A673 (cell line): Measurements from ENCODE around the gene KNDC1. TPM values are rescaled to one million over a fixed set of nuclear protein-coding genes. Genes with fewer than 3 reads are reported as not detected.

ENCODE experiments used
- BruUV-seq: library from RNA; stranded (reverse); fragments of 400-500 nt; replicated peaks from 2 replicates; lab custom pipeline; 2021; lab: Mats Ljungman, UMichigan
- CTCF ChIA-PET: fragments of 300-600 bp; sonication (Branson Sonifier 250); formaldehyde crosslinking; loops from one replicate; lab custom pipeline; 2022; ENCODE audit warnings: antibody characterized with exemption; lab: Charles Lee
- POLR2A ChIA-PET: fragments of 300-600 bp; sonication (Branson Sonifier 250); formaldehyde crosslinking; loops from one replicate; lab custom pipeline; 2022; ENCODE audit warnings: antibody characterized with exemption; ENCODE audit not compliant: low non-redundant PET; lab: Charles Lee
- DNase-seq: peaks from one replicate; pipeline ENCODE4 v3.0.0-alpha.2; 2015; ENCODE audit warnings: low spot score
- H3K27ac ChIP-seq: fragments of 200-600 bp; sonication (generic); 2 replicates; pipeline ENCODE4 v1.5.1; 2016; ENCODE audit warnings: mixed run types, low read depth, mild to moderate bottlenecking, mixed read lengths, antibody characterized with exemption, low read length; ENCODE audit not compliant: poor library complexity, severe bottlenecking
- H3K27me3 ChIP-seq: fragments of 200-600 bp; sonication (generic); replicated peaks from 2 replicates; pipeline ENCODE4 v1.6.1; 2017; ENCODE audit warnings: mixed run types, low read depth, mild to moderate bottlenecking, mixed read lengths, antibody characterized with exemption, low read length; ENCODE audit not compliant: insufficient read depth, poor library complexity
- H3K36me3 ChIP-seq: fragments of 200-600 bp; sonication (generic); 2 replicates; pipeline ENCODE4 v1.6.1; 2016; ENCODE audit warnings: mixed run types, mild to moderate bottlenecking, mixed read lengths, antibody characterized with exemption, low read length; ENCODE audit not compliant: insufficient read depth, poor library complexity, severe bottlenecking
- H3K4me1 ChIP-seq: fragments of 200-600 bp; sonication (generic); 2 replicates; pipeline ENCODE4 v1.6.1; 2017; ENCODE audit warnings: mixed run types, mild to moderate bottlenecking, mixed read lengths, antibody characterized with exemption, low read length; ENCODE audit not compliant: insufficient read depth, poor library complexity, severe bottlenecking
- H3K4me3 ChIP-seq: fragments of 200-600 bp; sonication (generic); 2 replicates; pipeline ENCODE4 v1.5.1; 2016; ENCODE audit warnings: low read depth, mixed run types, mild to moderate bottlenecking, mixed read lengths, low read length; ENCODE audit not compliant: poor library complexity, severe bottlenecking
- H3K9me3 ChIP-seq: fragments of 200-600 bp; sonication (generic); 2 replicates; pipeline ENCODE4 v1.6.1; 2016; ENCODE audit warnings: mixed run types, low read depth, mild to moderate bottlenecking, mixed read lengths, antibody characterized with exemption, low read length; ENCODE audit not compliant: poor library complexity, severe bottlenecking
- EZH2 ChIP-seq: fragments of 200-600 bp; sonication (generic); IDR thresholded peaks from 2 replicates; pipeline ENCODE4 v1.6.1; 2017; ENCODE audit warnings: borderline replicate concordance, low read depth, mild to moderate bottlenecking, mixed read lengths, antibody characterized with exemption, low read length; ENCODE audit not compliant: poor library complexity, severe bottlenecking
- intact Hi-C: fragments of 100-400 bp; cut with micrococcal nuclease; formaldehyde crosslinking; loops from one replicate; pipeline ENCODE4 v1.10.0; 2022; ENCODE audit not compliant: unreplicated experiment
- total RNA-seq: library from RNA; stranded (reverse); gene quantifications from 2 replicates; pipeline ENCODE4 v1.2.3, GENCODE V29; 2021
- TF ChIP-seq, protein P1 (sequence below): fragments of 300-800, 200-600 bp; sonication (generic); conservative IDR thresholded peaks from 2 replicates; pipeline ENCODE4 v1.5.1; 2017; ENCODE audit warnings: low read depth, mild to moderate bottlenecking, antibody characterized with exemption, low read length, moderate library complexity, mixed read lengths

Gene KNDC1
- total RNA-seq, 1 experiment from 2014 or later: not detected

DNA sequence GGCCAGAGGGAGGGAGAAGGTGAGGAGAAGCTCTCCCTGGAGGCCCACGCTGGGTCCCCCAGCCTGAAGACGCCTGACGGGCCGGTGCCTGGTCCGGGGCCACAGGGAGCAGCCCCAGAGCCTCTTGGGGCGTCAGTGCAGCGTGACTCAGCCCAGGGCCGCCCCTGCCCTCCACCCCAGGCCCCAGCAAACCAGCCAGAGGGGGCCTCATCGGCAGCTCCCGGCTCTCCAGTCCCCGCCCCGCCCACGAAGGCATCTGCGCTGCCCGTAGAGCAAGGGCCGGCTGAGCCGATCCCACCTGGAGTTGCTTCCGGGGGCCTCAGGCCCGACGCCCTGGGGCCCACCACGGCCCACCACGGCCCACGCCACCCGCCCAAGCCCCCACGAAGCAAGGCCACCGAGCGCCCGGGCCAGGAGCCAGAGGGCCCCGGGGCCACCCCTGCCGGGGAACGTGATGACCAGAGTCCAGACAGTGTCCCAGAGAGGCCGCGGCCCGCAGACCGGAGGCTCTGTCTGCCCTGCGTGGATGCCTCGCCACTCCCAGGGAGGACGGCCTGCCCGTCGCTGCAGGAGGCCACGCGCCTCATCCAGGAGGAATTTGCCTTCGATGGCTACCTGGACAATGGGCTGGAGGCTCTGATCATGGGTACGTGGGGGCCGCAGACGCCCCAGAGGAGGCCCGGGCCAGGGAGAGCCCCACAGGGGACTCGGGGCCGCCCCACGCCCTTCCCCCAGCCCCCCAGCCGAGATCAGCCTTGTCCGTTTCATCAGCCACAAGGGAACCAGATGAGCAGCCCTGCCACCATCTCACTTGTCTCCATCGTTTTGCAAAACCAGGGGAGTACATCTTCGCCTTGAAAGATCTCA lies 38.8 kb downstream of the KNDC1 start:
- intact Hi-C loops: no loop called here
- Histone ChIP-seq H3K27me3 (peaks cover 27% of the 10 kb centered on the region), H3K4me1 (no peaks in the 10 kb centered on the region), H3K27ac (no peak overlapping the region), H3K9me3 (no peaks in the 10 kb centered on the region), H3K36me3 (no peaks in the 10 kb centered on the region), H3K4me3 (no peak overlapping the region)
- no TSS peak for BruUV-seq
- no peak for DNase-seq
- TF ChIP-seq EZH2: no peak
- TF ChIP-seq, protein P1, sequence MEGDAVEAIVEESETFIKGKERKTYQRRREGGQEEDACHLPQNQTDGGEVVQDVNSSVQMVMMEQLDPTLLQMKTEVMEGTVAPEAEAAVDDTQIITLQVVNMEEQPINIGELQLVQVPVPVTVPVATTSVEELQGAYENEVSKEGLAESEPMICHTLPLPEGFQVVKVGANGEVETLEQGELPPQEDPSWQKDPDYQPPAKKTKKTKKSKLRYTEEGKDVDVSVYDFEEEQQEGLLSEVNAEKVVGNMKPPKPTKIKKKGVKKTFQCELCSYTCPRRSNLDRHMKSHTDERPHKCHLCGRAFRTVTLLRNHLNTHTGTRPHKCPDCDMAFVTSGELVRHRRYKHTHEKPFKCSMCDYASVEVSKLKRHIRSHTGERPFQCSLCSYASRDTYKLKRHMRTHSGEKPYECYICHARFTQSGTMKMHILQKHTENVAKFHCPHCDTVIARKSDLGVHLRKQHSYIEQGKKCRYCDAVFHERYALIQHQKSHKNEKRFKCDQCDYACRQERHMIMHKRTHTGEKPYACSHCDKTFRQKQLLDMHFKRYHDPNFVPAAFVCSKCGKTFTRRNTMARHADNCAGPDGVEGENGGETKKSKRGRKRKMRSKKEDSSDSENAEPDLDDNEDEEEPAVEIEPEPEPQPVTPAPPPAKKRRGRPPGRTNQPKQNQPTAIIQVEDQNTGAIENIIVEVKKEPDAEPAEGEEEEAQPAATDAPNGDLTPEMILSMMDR: no peak
- POLR2A ChIA-PET: no interaction called here
- CTCF ChIA-PET: no interaction called here

DNA sequence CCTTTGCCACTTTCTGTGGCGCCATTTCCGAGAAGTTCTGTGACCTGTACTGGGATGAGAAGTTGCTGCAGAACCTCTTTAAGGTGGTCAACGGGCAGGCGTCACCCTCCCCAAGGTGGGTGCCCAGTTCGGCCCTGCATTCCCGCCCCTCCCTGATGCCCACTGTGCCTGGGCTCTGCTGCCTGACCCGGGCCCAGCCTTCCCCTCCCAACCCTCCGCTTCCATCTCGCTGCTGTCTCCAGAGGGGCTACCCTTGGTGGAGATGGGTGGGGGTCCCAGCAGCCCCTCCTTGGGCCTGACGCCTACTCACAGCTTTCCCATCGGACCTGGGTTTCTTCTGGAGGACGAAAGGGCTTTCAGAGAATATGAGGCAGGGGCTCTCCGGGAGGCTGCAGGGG lies 39.5 kb downstream of the KNDC1 start:
- Histone ChIP-seq H3K27me3 (peaks cover 27% of the 10 kb centered on the region), H3K27ac (no peak overlapping the region), H3K4me3 (no peak overlapping the region), H3K9me3 (no peaks in the 10 kb centered on the region), H3K36me3 (no peaks in the 10 kb centered on the region), H3K4me1 (no peaks in the 10 kb centered on the region)
- intact Hi-C loops: no loop called here
- BruUV-seq: no TSS peak
- ChIA-PET CTCF (no interaction called here), POLR2A (no interaction called here)
- no peak for DNase-seq
- TF ChIP-seq, protein P1: no peak
- no peak for TF ChIP-seq EZH2

DNA sequence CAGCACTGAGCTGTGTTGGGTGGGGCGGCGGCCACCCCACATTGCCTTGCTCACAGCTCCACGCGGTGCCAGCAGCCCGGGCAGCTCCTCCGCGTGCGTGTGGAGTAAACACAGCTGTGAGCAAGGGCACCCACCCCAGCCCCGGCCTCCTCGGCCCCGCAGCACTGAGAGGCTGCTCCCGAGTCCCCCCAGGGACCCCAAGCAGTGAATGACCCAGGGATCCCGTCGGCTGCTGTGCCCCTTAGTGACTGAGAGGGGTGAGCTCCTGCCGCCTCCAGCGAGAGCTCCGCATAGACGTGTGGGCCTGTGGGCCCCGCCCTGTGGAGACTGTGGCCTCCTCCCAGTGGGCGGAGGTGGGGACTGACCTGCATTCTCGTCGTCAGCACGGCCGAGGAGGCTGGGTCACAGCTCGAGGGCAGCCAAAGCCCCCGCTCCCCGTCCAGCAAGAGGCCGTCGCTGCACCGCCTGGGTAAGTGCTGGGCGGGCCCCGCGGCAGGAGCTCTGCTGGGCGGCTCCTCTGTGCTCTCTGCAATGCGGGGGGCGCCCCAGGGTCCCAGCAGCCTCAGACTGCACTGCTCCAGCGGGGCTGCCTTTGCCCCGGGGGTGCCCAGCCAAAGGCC lies 40.1 kb downstream of the KNDC1 start:
- Histone ChIP-seq H3K27me3 (peaks cover 30% of the 10 kb centered on the region), H3K9me3 (no peaks in the 10 kb centered on the region), H3K4me1 (no peaks in the 10 kb centered on the region), H3K36me3 (no peaks in the 10 kb centered on the region), H3K27ac (no peak overlapping the region), H3K4me3 (no peak overlapping the region)
- intact Hi-C loops: no loop called here
- POLR2A ChIA-PET: no interaction called here
- BruUV-seq: no TSS peak
- TF ChIP-seq, protein P1: no peak
- no peak for TF ChIP-seq EZH2
- CTCF ChIA-PET: no interaction called here
- DNase-seq: no peak
